ENCODE data around the gene CLSTN2.

CLSTN2 gene

GRCh38 chr3:140284372-140284771, 349.4 kb downstream of the CLSTN2 start:
- no peak for DNase-seq (ENCODE audit: low read depth)

- DNase-seq (ENCODE audit: low read depth), result no peak
Observed at GRCh38 chr3:140285380-140285779, 350.4 kb downstream of the CLSTN2 start.

GRCh38 chr3:140288595-140288994, 353.6 kb downstream of the CLSTN2 start:
- DNase-seq (ENCODE audit: low read depth), result no peak

- no peak for DNase-seq (ENCODE audit: low read depth)
Observed at GRCh38 chr3:140290105-140290504, 355.1 kb downstream of the CLSTN2 start.

- DNase-seq (ENCODE audit: low read depth), result no peak
Observed at GRCh38 chr3:140292170-140292569, 357.2 kb downstream of the CLSTN2 start.

- no peak for DNase-seq (ENCODE audit: low read depth)
Observed at GRCh38 chr3:140292684-140293083, 357.7 kb downstream of the CLSTN2 start.

- DNase-seq (ENCODE audit: low read depth), result no peak
Observed at GRCh38 chr3:140294058-140294457, 359.1 kb downstream of the CLSTN2 start.

- no peak for DNase-seq (ENCODE audit: low read depth)
Observed at GRCh38 chr3:140296796-140297352, 361.9 kb downstream of the CLSTN2 start.

- no peak for DNase-seq (ENCODE audit: low read depth)
Observed at GRCh38 chr3:140298043-140298442, 363.1 kb downstream of the CLSTN2 start.

GRCh38 chr3:140298569-140299070, 363.6 kb downstream of the CLSTN2 start:
- DNase-seq (ENCODE audit: low read depth), result no peak

- DNase-seq (ENCODE audit: low read depth), result no peak
Observed at GRCh38 chr3:140303875-140304274, 368.9 kb downstream of the CLSTN2 start.

GRCh38 chr3:140308535-140308934, 373.6 kb downstream of the CLSTN2 start:
- no peak for DNase-seq (ENCODE audit: low read depth)

- no peak for DNase-seq (ENCODE audit: low read depth)
Observed at GRCh38 chr3:140311428-140311827, 376.4 kb downstream of the CLSTN2 start.

GRCh38 chr3:140315955-140316354, 381.0 kb downstream of the CLSTN2 start:
- DNase-seq (ENCODE audit: low read depth), result no peak

- no peak for DNase-seq (ENCODE audit: low read depth)
Observed at GRCh38 chr3:140316466-140316865, 381.5 kb downstream of the CLSTN2 start.

- DNase-seq (ENCODE audit: low read depth), result no peak
Observed at GRCh38 chr3:140316868-140317400, 381.9 kb downstream of the CLSTN2 start.

- no peak for DNase-seq (ENCODE audit: low read depth)
Observed at GRCh38 chr3:140319739-140320138, 384.8 kb downstream of the CLSTN2 start.

GRCh38 chr3:140323561-140323960, 388.6 kb downstream of the CLSTN2 start:
- DNase-seq (ENCODE audit: low read depth), result no peak

GRCh38 chr3:140332131-140332530, 397.1 kb downstream of the CLSTN2 start:
- no peak for DNase-seq (ENCODE audit: low read depth)

GRCh38 chr3:140334132-140334929, 399.3 kb downstream of the CLSTN2 start:
- DNase-seq (ENCODE audit: low read depth), result no peak

- no peak for DNase-seq (ENCODE audit: low read depth)
Observed at GRCh38 chr3:140336465-140336864, 401.5 kb downstream of the CLSTN2 start.

GRCh38 chr3:140338916-140339315, 403.9 kb downstream of the CLSTN2 start:
- no peak for DNase-seq (ENCODE audit: low read depth)

GRCh38 chr3:140341203-140341602, 406.2 kb downstream of the CLSTN2 start:
- DNase-seq (ENCODE audit: low read depth), result no peak
